HUES48 (cell line): Measurements from ENCODE around the gene DUOX1.
"Not testable (repeated sequence)": the region's sequence is repeated elsewhere in the genome, so short reads cannot be mapped to it uniquely, and the experiment has no call there.

Experiments used
- H3K27ac ChIP-seq: one replicate; pipeline ENCODE4 v1.7.0; 2013; ENCODE audit warnings: low read depth, low read length, inconsistent platforms
- H3K27me3 ChIP-seq: 2 replicates; pipeline ENCODE4 v1.6.1; 2013; ENCODE audit warnings: mild to moderate bottlenecking, low read length; ENCODE audit not compliant: control insufficient read depth, insufficient read depth
- H3K36me3 ChIP-seq: 2 replicates; pipeline ENCODE4 v1.6.1; 2013; ENCODE audit warnings: low read length; ENCODE audit not compliant: control insufficient read depth, insufficient read depth
- H3K4me1 ChIP-seq: 2 replicates; pipeline ENCODE4 v1.6.1; 2013; ENCODE audit warnings: mild to moderate bottlenecking, low read length; ENCODE audit not compliant: control insufficient read depth, insufficient read depth
- H3K4me3 ChIP-seq: 2 replicates; pipeline ENCODE4 v1.5.1; 2013; ENCODE audit warnings: mild to moderate bottlenecking, low read depth, low read length
- H3K9ac ChIP-seq: 2 replicates; pipeline ENCODE4 v1.6.1; 2013; ENCODE audit warnings: mild to moderate bottlenecking, low read depth, low read length, moderate library complexity
- H3K9me3 ChIP-seq: 2 replicates; pipeline ENCODE4 v1.6.1; 2013; ENCODE audit warnings: low read length; ENCODE audit not compliant: control insufficient read depth, insufficient read depth

Gene DUOX1

GRCh38 chr15:45093622-45094357 lies 36.0 kb upstream of the DUOX1 start:
- Histone ChIP-seq H3K9me3 (no peaks in the 10 kb centered on the region), H3K9ac (no peak overlapping the region), H3K36me3 (no peaks in the 10 kb centered on the region), H3K4me1 (no peaks in the 10 kb centered on the region), H3K27me3 (no peaks in the 10 kb centered on the region), H3K4me3 (no peak overlapping the region), H3K27ac (no peak overlapping the region)

- Histone ChIP-seq H3K27ac (no peak overlapping the region), H3K9ac (no peak overlapping the region), H3K27me3 (no peaks in the 10 kb centered on the region), H3K9me3 (no peaks in the 10 kb centered on the region), H3K36me3 (no peaks in the 10 kb centered on the region), H3K4me1 (no peaks in the 10 kb centered on the region), H3K4me3 (no peak overlapping the region)
Measured at GRCh38 chr15:45094358-45094730, 35.5 kb upstream of the DUOX1 start.

GRCh38 chr15:45095661-45096060 lies 34.1 kb upstream of the DUOX1 start:
- Histone ChIP-seq H3K9ac (no peak overlapping the region), H3K27ac (no peak overlapping the region), H3K4me1 (peaks cover 8% of the 10 kb centered on the region), H3K27me3 (no peaks in the 10 kb centered on the region), H3K36me3 (no peaks in the 10 kb centered on the region), H3K4me3 (no peak overlapping the region), H3K9me3 (no peaks in the 10 kb centered on the region)

- Histone ChIP-seq H3K36me3 (no peaks in the 10 kb centered on the region), H3K27me3 (peaks cover 7% of the 10 kb centered on the region), H3K27ac (no peak overlapping the region), H3K4me3 (no peak overlapping the region), H3K4me1 (peaks cover 21% of the 10 kb centered on the region), H3K9ac (no peak overlapping the region), H3K9me3 (no peaks in the 10 kb centered on the region)
Measured at GRCh38 chr15:45097466-45097865, 32.3 kb upstream of the DUOX1 start.

- Histone ChIP-seq H3K27ac (no peak overlapping the region), H3K4me1 (peaks cover 21% of the 10 kb centered on the region), H3K4me3 (no peak overlapping the region), H3K9ac (no peak overlapping the region), H3K36me3 (no peaks in the 10 kb centered on the region), H3K9me3 (no peaks in the 10 kb centered on the region), H3K27me3 (peaks cover 10% of the 10 kb centered on the region)
Measured at GRCh38 chr15:45099549-45100165, 30.1 kb upstream of the DUOX1 start.

GRCh38 chr15:45100884-45101625 lies 28.7 kb upstream of the DUOX1 start:
- Histone ChIP-seq H3K4me1 (peaks cover 21% of the 10 kb centered on the region), H3K4me3 (no peak overlapping the region), H3K27ac (peak overlapping the region; percentile 18), H3K9me3 (no peaks in the 10 kb centered on the region), H3K36me3 (no peaks in the 10 kb centered on the region), H3K27me3 (peaks cover 19% of the 10 kb centered on the region), H3K9ac (no peak overlapping the region)

GRCh38 chr15:45101749-45102148 lies 28.0 kb upstream of the DUOX1 start:
- Histone ChIP-seq H3K9ac (no peak overlapping the region), H3K27ac (no peak overlapping the region), H3K4me3 (no peak overlapping the region), H3K27me3 (peaks cover 26% of the 10 kb centered on the region), H3K36me3 (no peaks in the 10 kb centered on the region), H3K4me1 (peaks cover 21% of the 10 kb centered on the region), H3K9me3 (no peaks in the 10 kb centered on the region)

- Histone ChIP-seq H3K27me3 (peaks cover 29% of the 10 kb centered on the region), H3K27ac (no peak overlapping the region), H3K4me3 (no peak overlapping the region), H3K4me1 (peaks cover 21% of the 10 kb centered on the region), H3K9ac (no peak overlapping the region), H3K9me3 (no peaks in the 10 kb centered on the region), H3K36me3 (no peaks in the 10 kb centered on the region)
Measured at GRCh38 chr15:45102226-45102625, 27.6 kb upstream of the DUOX1 start.

GRCh38 chr15:45104170-45104569 lies 25.6 kb upstream of the DUOX1 start:
- H3K9ac ChIP-seq, H3K27ac ChIP-seq, H3K36me3 ChIP-seq, H3K4me3 ChIP-seq, H3K9me3 ChIP-seq: not testable (repeated sequence)
- H3K27me3 ChIP-seq = peaks cover 40% of the 10 kb centered on the region
- peaks cover 21% of the 10 kb centered on the region for H3K4me1 ChIP-seq

- H3K27ac ChIP-seq = no peak overlapping the region
- H3K4me1 ChIP-seq = peaks cover 13% of the 10 kb centered on the region
- H3K36me3 ChIP-seq = no peaks in the 10 kb centered on the region
- peaks cover 54% of the 10 kb centered on the region for H3K27me3 ChIP-seq
- no peak overlapping the region for H3K9ac ChIP-seq
- H3K4me3 ChIP-seq = no peak overlapping the region
- H3K9me3 ChIP-seq = no peaks in the 10 kb centered on the region
Measured at GRCh38 chr15:45105586-45105985, 24.2 kb upstream of the DUOX1 start.
